ENCODE data around the gene KRTAP9-2. TPM values are rescaled to one million over a fixed set of nuclear protein-coding genes. Genes with fewer than 3 reads are reported as not detected.

The KRTAP9-2 gene
- polyA plus RNA-seq, 2 of the 4 experiments (the other 2 are of a cell fraction): not detected

DNA sequence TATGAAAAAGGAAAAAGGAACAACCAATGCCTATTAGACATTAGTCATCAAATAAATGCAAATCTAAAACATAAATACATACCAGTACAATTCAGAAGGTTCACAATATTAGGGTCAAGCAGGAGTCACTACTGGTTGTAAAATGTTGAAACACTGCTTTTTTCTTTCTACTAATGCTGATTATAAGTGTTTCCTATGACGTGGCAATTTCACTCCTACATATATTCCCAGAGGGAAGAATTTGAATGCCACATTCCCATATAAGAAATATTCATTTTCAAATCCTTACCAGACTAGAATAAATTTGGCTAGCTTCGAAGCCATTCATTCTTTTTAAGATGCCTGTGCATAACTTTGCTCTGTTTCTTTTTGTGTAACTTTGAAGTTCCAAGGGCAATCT, 2.6 kb upstream of the KRTAP9-2 start:
- POLR2A ChIA-PET: no interaction called here
- Histone ChIP-seq H3K4me3 (no peak overlapping the region), H3K27ac (no peak overlapping the region), H3K4me1 (no peaks in the 10 kb centered on the region), H3K9me3 (peaks cover 3% of the 10 kb centered on the region; the same call in 1 of the 3 replicates), H3K4me2 (no peak overlapping the region)
- FAIRE-seq (peak; percentile 18), DNase-seq (ENCODE audit: low read depth in 1 of 2, low spot score in 1 of 2) (no peak), ATAC-seq (no peak)
- no peak for TF ChIP-seq POLR2AphosphoS2 (conservative IDR thresholded peaks at IDR 0.05; ENCODE audit: low read length)
- peak; percentile 40 for TF ChIP-seq MAFK (IDR thresholded peaks at IDR 0.05; ENCODE audit: partially characterized antibody)
- TF ChIP-seq SREBF2 (IDR thresholded peaks at IDR 0.05): no peak
- CTCF ChIA-PET: no interaction called here
- WGBS (ENCODE audit: missing lambda C conversion rate): 68% methylated on average over 2 of the region's 2 CpGs

DNA sequence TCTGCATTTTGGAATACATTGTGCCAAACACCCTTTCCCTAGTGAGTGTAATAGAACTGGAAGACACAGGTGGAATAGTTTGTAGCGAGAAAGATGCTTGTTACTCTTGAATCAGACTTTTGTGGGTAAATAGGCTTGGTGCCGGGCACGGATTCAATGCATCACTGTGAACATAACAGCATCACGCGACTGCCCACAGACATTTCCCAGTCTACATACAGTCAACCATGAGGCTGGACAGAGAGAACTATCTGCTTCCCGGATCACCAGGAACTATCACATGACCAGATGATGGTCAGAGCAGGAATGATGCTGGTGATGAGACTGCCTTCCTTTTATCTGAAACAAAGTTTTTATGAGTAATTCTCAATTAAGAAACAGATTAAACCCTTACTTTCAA, 397 bp upstream of the KRTAP9-2 start:
- 90% methylated on average over 6 of the region's 6 CpGs for WGBS (ENCODE audit: missing lambda C conversion rate)
- ChIA-PET POLR2A (no interaction called here), CTCF (interaction anchor here (1.1 kb wide), 1 partner anchor 37 kb away, joined by 4 read pairs; no protein-coding TSS in a partner anchor)
- ATAC-seq: no peak
- Histone ChIP-seq H3K27ac (no peak overlapping the region), H3K9me3 (no peaks in the 10 kb centered on the region), H3K4me2 (no peak overlapping the region), H3K4me1 (no peaks in the 10 kb centered on the region), H3K4me3 (no peak overlapping the region)
- TF ChIP-seq SMC3 (IDR thresholded peaks at IDR 0.05) (no peak), HOXB13 (CRISPR knock-in tag; IDR thresholded peaks at IDR 0.05; ENCODE audit: low read depth) (no peak), GATA3 (IDR thresholded peaks at IDR 0.05; ENCODE audit: borderline replicate concordance) (no peak), RNF2 (IDR thresholded peaks at IDR 0.05; ENCODE audit: borderline replicate concordance, low read depth) (no peak), CEBPB (IDR thresholded peaks at IDR 0.05) (no peak), TFCP2L1 (CRISPR knock-in tag; IDR thresholded peaks at IDR 0.05) (no peak), KDM1A (IDR thresholded peaks at IDR 0.05; ENCODE audit: low read depth) (no peak), MAFK (IDR thresholded peaks at IDR 0.05; ENCODE audit: partially characterized antibody) (no peak), BHLHE40 (IDR thresholded peaks at IDR 0.05; ENCODE audit: low read depth, low read length) (no peak), JUN (IDR thresholded peaks at IDR 0.05) (no peak), NPAS2 (CRISPR knock-in tag; IDR thresholded peaks at IDR 0.05; ENCODE audit: borderline replicate concordance) (no peak), ZC3H11A (IDR thresholded peaks at IDR 0.05) (no peak), NR3C1 (IDR thresholded peaks at IDR 0.05) (no peak), CBX2 (IDR thresholded peaks at IDR 0.05; ENCODE audit: borderline replicate concordance, low read depth) (no peak), RARB (CRISPR knock-in tag; IDR thresholded peaks at IDR 0.05) (no peak)
- TF ChIP-seq, protein P1, sequence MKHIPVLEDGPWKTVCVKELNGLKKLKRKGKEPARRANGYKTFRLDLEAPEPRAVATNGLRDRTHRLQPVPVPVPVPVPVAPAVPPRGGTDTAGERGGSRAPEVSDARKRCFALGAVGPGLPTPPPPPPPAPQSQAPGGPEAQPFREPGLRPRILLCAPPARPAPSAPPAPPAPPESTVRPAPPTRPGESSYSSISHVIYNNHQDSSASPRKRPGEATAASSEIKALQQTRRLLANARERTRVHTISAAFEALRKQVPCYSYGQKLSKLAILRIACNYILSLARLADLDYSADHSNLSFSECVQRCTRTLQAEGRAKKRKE (CRISPR knock-in tag; IDR thresholded peaks at IDR 0.05; ENCODE audit: low read depth): no peak
- TF ChIP-seq, protein P2, sequence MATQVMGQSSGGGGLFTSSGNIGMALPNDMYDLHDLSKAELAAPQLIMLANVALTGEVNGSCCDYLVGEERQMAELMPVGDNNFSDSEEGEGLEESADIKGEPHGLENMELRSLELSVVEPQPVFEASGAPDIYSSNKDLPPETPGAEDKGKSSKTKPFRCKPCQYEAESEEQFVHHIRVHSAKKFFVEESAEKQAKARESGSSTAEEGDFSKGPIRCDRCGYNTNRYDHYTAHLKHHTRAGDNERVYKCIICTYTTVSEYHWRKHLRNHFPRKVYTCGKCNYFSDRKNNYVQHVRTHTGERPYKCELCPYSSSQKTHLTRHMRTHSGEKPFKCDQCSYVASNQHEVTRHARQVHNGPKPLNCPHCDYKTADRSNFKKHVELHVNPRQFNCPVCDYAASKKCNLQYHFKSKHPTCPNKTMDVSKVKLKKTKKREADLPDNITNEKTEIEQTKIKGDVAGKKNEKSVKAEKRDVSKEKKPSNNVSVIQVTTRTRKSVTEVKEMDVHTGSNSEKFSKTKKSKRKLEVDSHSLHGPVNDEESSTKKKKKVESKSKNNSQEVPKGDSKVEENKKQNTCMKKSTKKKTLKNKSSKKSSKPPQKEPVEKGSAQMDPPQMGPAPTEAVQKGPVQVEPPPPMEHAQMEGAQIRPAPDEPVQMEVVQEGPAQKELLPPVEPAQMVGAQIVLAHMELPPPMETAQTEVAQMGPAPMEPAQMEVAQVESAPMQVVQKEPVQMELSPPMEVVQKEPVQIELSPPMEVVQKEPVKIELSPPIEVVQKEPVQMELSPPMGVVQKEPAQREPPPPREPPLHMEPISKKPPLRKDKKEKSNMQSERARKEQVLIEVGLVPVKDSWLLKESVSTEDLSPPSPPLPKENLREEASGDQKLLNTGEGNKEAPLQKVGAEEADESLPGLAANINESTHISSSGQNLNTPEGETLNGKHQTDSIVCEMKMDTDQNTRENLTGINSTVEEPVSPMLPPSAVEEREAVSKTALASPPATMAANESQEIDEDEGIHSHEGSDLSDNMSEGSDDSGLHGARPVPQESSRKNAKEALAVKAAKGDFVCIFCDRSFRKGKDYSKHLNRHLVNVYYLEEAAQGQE (IDR thresholded peaks at IDR 0.05): no peak
- TF ChIP-seq, protein P3, sequence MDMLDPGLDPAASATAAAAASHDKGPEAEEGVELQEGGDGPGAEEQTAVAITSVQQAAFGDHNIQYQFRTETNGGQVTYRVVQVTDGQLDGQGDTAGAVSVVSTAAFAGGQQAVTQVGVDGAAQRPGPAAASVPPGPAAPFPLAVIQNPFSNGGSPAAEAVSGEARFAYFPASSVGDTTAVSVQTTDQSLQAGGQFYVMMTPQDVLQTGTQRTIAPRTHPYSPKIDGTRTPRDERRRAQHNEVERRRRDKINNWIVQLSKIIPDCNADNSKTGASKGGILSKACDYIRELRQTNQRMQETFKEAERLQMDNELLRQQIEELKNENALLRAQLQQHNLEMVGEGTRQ (IDR thresholded peaks at IDR 0.05): no peak
- TF ChIP-seq, protein P4, sequence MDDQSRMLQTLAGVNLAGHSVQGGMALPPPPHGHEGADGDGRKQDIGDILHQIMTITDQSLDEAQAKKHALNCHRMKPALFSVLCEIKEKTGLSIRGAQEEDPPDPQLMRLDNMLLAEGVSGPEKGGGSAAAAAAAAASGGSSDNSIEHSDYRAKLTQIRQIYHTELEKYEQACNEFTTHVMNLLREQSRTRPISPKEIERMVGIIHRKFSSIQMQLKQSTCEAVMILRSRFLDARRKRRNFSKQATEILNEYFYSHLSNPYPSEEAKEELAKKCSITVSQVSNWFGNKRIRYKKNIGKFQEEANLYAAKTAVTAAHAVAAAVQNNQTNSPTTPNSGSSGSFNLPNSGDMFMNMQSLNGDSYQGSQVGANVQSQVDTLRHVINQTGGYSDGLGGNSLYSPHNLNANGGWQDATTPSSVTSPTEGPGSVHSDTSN (IDR thresholded peaks at IDR 0.05): no peak
- FAIRE-seq: peak; percentile 80
- DNase-seq (ENCODE audit: low read depth in 1 of 2, low spot score in 1 of 2): no peak
